ENCODE data around the gene CHTF18. TPM values are rescaled to one million over a fixed set of nuclear protein-coding genes. Genes with fewer than 3 reads are reported as not detected.

Gene CHTF18
- total RNA-seq, 1 donor from 2014 or later: 11.3 TPM

DNA sequence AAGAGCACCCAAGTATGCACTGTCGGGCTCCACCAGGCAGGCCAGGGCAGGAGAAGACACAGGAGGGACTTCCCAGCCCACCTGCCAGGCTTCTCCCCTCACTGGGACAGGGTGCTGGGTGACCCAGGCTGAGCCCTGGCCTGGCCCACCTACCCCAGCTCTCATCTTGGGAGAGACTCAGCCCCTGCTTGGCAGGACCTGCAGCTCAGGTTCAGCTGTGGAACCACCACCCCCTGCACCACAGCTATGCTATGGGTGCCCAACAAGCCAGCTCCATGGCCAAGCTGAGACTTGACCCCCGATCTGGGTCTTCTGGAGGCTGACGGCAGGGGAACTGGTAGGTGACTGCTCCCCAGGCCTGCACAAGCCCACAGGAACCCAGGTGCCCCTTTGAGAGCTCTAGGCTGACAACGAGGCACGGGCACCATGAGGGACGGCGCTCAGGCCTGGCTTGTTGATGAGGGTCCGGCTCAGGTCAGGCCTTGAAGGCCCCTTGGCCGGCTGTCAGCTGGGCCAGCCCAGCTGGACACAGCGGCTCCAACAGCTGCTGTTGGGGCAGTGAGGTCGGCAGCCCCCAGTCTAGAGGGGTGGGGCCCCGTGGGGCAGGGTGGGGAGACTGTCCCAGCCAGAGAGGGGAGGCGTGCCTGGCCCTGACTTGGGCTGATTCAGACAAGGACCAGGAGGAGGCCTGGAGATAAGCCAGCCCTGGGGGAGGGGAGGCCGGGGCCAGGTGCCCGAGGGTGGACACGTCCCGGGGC is 4.8 kb upstream of the CHTF18 start:
- DNase-seq (no peak), ATAC-seq (no peak)
- H3K9me3 ChIP-seq: no peaks in the 10 kb centered on the region
- intact Hi-C loops (cut with DNase I): no loop called here
- H3K4me3 ChIP-seq: no peak overlapping the region
- H3K36me3 ChIP-seq: peaks cover 12% of the 10 kb centered on the region
- no peak for TF ChIP-seq CTCF (IDR thresholded peaks at IDR 0.05)
- peaks cover 16% of the 10 kb centered on the region for H3K4me1 ChIP-seq
- peaks cover 41% of the 10 kb centered on the region for H3K27me3 ChIP-seq (ENCODE audit: low read depth)
- H3K27ac ChIP-seq: no peak overlapping the region

GRCh38 chr16:784431-784830 is 4.0 kb upstream of the CHTF18 start:
- DNase-seq (no peak), ATAC-seq (no peak)
- no peak for TF ChIP-seq CTCF (IDR thresholded peaks at IDR 0.05)
- no peaks in the 10 kb centered on the region for H3K9me3 ChIP-seq
- peaks cover 24% of the 10 kb centered on the region for H3K4me1 ChIP-seq
- intact Hi-C loops (cut with DNase I): no loop called here
- peaks cover 33% of the 10 kb centered on the region for H3K27me3 ChIP-seq (ENCODE audit: low read depth)
- no peak overlapping the region for H3K4me3 ChIP-seq
- peaks cover 12% of the 10 kb centered on the region for H3K36me3 ChIP-seq
- no peak overlapping the region for H3K27ac ChIP-seq

DNA sequence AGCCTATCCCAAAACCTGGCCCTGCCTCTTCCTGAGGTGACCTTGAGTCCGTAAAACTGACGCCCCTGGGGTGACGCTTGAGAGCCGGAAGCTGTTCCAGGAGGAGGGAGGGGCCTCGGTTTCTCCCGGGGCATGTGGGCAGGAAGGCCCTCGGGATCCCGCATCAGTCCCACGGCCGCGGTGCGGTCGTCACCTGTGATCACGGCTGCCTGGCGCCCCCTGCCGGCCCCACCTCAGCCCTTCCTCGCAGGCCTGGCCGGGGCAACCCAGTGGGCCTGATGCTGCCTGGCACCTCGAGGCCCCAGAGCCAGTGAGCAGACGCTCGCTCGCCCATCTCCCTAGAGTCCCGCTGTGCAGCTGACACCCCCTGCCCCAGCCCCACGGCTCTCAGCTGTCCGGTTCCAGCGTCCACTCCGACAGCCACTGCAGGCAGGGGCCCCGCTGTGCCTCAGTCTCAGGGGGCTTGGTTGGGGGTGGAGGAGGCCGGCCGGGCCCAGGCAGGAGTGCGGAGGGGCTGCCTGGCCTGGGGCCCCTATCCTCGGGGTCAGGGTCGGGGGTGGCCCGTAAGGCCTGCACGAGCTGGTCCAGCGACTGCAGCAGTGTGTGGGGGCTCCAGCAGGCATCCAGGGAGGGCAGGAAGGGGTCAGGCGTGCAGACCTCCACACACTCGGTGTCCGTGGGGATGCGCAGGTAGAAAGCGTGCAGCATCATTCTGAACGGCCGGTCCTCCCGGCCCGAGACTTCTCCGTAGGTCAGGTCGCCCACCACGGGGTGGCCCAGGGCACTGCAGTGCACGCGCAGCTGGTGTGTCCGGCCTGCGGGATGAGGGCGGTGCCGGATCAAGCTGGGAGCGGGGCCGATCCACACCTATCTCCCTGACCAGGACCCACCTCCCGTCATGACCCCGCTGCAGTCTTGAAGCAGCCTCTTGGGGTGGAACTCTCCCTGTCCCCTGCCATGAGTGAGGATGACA is 2.6 kb upstream of the CHTF18 start:
- ATAC-seq (peak; percentile 44 to 59), DNase-seq (peak; percentile 87)
- intact Hi-C loops (cut with DNase I): no loop called here
- no peak overlapping the region for H3K27ac ChIP-seq
- peaks cover 12% of the 10 kb centered on the region for H3K36me3 ChIP-seq
- no peak overlapping the region for H3K4me3 ChIP-seq
- peak; percentile 73 for TF ChIP-seq CTCF (IDR thresholded peaks at IDR 0.05)
- peaks cover 27% of the 10 kb centered on the region for H3K4me1 ChIP-seq
- peaks cover 24% of the 10 kb centered on the region for H3K27me3 ChIP-seq (ENCODE audit: low read depth)
- H3K9me3 ChIP-seq: no peaks in the 10 kb centered on the region

DNA sequence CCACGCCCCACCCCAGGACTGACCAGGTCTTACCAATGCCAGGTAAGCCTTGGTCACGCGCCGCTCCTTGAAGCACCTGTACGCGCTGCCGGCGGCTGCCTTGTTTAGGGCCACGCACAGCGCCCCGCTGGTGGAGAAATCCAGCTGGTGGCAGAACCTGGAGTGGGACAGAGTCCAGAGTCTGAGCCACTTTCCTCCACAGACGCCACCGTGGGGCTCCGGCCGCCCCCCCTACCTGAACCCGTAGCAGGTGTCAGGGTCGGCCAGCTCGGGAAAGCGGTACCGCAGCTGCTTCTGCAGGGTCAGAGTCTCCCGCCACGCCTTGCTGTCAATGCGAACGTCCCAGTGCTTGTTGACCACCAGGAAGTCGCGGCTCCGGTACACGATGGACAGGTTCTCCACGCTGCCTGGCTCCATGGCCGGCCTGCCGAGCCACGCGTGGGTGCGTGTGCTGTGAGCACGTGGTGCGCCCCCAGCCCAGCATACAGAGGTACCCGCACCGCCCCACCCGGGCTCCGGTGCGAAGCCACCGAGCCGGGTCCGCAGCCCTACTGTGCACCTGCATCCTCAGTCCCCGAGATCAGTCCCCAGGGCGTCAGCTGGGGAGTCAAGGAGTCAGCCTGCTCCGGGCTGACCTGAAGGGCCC is 976 bp upstream of the CHTF18 start:
- no peak for ATAC-seq
- Histone ChIP-seq H3K36me3 (peaks cover 12% of the 10 kb centered on the region), H3K4me1 (peaks cover 27% of the 10 kb centered on the region), H3K27ac (peak overlapping the region; percentile 81), H3K4me3 (peak overlapping the region; percentile 88), H3K9me3 (no peaks in the 10 kb centered on the region), H3K27me3 (ENCODE audit: low read depth) (peaks cover 11% of the 10 kb centered on the region)
- intact Hi-C loops (cut with DNase I): no loop called here
- DNase-seq: peak; percentile 60
- no peak for TF ChIP-seq CTCF (IDR thresholded peaks at IDR 0.05)

- intact Hi-C loops (cut with DNase I): no loop called here
- Histone ChIP-seq H3K27me3 (ENCODE audit: low read depth) (peaks cover 7% of the 10 kb centered on the region), H3K4me1 (peaks cover 27% of the 10 kb centered on the region), H3K4me3 (peak within 1 kb of the TSS; percentile 88), H3K36me3 (peaks cover 12% of the 10 kb centered on the region), H3K9me3 (no peaks in the 10 kb centered on the region), H3K27ac (peak within 1 kb of the TSS; percentile 81)
- ATAC-seq (peak; percentile 0 to 2), DNase-seq (peak; percentile 64)
- peak; percentile 8 for TF ChIP-seq CTCF (IDR thresholded peaks at IDR 0.05)
Measured at GRCh38 chr16:787978-788398, 432 bp upstream of the CHTF18 start, which contains the start of gene RPUSD1. RPUSD1 (minus strand) TSS chr16:788381; CDS start chr16:787737, 644 bp downstream.

Measured in lower lobe of right lung (tissue), 2 donors.